Small intestine (tissue), 7 donors: Measurements from ENCODE around the gene SRSF9. TPM values are rescaled to one million over a fixed set of nuclear protein-coding genes. Genes with fewer than 3 reads are reported as not detected.

Experiments
- DNase-seq, 2 donors: peaks; one replicate each; pipeline versions ENCODE4 v3.0.0 to v3.0.0-alpha.2; 2013
- FAIRE-seq: peaks from 2 replicates; lab custom pipeline; 2012; peaks lifted over from hg19 to GRCh38; lab: Jason Lieb, UNC
- H3K27ac ChIP-seq, 3 donors: one replicate each; pipeline ENCODE4 v1.5.1; 2013; ENCODE audit warnings: low read length in 2 of 3, mild to moderate bottlenecking in 2 of 3, control low read depth in 1 of 3, inconsistent platforms in 1 of 3, low read depth in 1 of 3, moderate library complexity in 1 of 3
- H3K27me3 ChIP-seq, 3 donors: one replicate each; pipeline ENCODE4 v1.6.1; 2013; ENCODE audit warnings: low read length in 3 of 3, inconsistent platforms in 1 of 3; ENCODE audit not compliant: control insufficient read depth in 3 of 3, insufficient read depth in 3 of 3
- H3K36me3 ChIP-seq, 3 donors: one replicate each; pipeline ENCODE4 v1.6.1; 2013; ENCODE audit warnings: low read length in 3 of 3, inconsistent platforms in 1 of 3, low read depth in 1 of 3, mild to moderate bottlenecking in 1 of 3, moderate library complexity in 1 of 3; ENCODE audit not compliant: control insufficient read depth in 3 of 3, insufficient read depth in 2 of 3
- H3K4me1 ChIP-seq, 3 donors: one replicate each; pipeline ENCODE4 v1.6.1; 2013; ENCODE audit warnings: low read length in 2 of 3, inconsistent platforms in 1 of 3, low read depth in 1 of 3, mild to moderate bottlenecking in 1 of 3, moderate library complexity in 1 of 3; ENCODE audit not compliant: control insufficient read depth in 3 of 3, insufficient read depth in 2 of 3
- H3K4me3 ChIP-seq, 3 donors: one replicate each; pipeline ENCODE4 v1.5.1; 2013; ENCODE audit warnings: low read length in 3 of 3, control low read depth in 1 of 3, inconsistent platforms in 1 of 3, low read depth in 1 of 3, mild to moderate bottlenecking in 1 of 3, moderate library complexity in 1 of 3
- H3K9me3 ChIP-seq, 2 donors: one replicate each; pipeline ENCODE4 v1.6.1; 2013; ENCODE audit warnings: low read depth in 1 of 2, low read length in 1 of 2; ENCODE audit not compliant: control insufficient read depth in 2 of 2, insufficient read depth in 1 of 2
- WGBS, 3 donors: extraction: QIAGEN DNeasy Blood & Tissue Kit; methylation state at CpG; one replicate each; pipeline ENCODE4 v1.1.7; 2013; 5-methylcytosine and 5-hydroxymethylcytosine counted together
- polyA plus RNA-seq, 4 donors: library from polyadenylated mRNA; stranded (reverse) in 3 of 4; unstranded in 1 of 4; fragments of 200-250 nt in 3 of 4; fragments of 120-200 nt in 1 of 4; gene quantifications; one replicate each; pipeline versions ENCODE4 v1.2.1 to v1.2.3, GENCODE V29; 2013
- donor health status: healthy with polysubstance abuse.
- donor health status: control.
- donor health status: control.
- donor health status: Bipolar disorder and iron deficiency.
- donor health status: healthy.

SRSF9 gene
- polyA plus RNA-seq, 4 donors: 96.6 to 139 (median 123) TPM

DNA sequence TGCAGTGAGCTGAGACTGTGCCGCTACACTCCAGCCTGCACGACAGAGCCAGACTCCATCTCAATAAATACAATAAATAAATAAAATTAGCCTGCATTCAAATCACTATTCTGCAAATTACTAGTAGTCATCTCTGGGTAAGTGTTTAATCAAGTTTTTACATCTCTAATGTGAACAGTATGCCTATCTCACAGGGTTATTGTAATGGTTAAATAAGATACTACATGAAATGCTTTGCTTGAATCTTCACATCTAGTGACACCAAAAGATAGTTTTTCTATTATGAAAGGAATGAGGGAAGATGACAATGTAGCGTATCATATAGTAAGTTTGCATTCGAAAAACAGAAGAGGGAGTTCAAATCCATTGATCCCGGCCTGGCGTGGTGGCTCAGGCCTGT, 2.1 kb downstream of the SRSF9 start:
- Histone ChIP-seq H3K36me3 (peaks cover 15 to 35% (median 21%) of the 10 kb centered on the region in 3 donors), H3K27ac (no peak overlapping the region), H3K4me3 (no peak overlapping the region), H3K9me3 (no peaks in the 10 kb centered on the region), H3K4me1 (peaks cover 0 to 10% (median 2%) of the 10 kb centered on the region in 3 donors), H3K27me3 (no peaks in the 10 kb centered on the region)
- WGBS, 3 donors: 92 to 94% (median 93%) methylated on average over 6 of the region's 6 CpGs
- DNase-seq: no peak
- no peak for FAIRE-seq

DNA sequence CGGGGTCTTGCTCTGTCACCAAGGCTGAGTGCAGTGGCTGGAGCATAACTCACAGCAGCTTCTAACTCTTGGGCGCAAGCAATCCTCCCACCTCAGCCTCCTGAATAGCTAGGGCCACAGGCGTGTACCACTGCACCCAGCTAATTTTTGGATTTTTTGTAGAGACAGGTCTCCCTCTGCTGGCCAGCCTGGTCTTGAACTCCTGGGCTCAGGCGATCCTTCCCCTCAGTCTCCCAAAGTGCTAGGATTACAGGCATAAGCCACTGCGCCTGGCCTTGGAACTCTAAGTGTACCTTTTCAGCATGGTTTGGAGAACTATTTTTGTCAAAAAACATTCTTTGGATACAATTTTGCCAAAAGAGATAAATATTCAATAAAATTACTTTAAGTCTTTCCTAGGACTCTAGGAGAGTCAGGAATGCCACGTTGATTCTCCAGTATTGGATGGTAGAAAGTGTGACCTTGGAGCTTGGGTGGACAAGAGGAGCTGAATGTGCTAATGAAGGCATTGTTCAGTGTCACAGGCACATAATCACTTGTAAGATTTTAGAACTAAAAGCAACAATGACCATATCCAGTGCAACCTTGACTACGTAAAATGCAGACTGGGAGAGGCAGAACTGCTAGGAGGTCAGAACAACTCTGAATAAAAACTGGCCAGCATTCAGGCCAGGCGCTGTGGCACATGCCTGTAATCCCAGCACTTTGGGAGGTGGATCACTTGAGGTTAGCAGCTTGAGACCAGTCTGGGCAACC, 2.8 kb downstream of the SRSF9 start:
- peak overlapping the region in 1 of 3 donors; percentile 0 for H3K4me3 ChIP-seq
- DNase-seq: peak; percentile 32 to 35
- peaks cover 0 to 10% (median 2%) of the 10 kb centered on the region in 3 donors for H3K4me1 ChIP-seq
- H3K36me3 ChIP-seq: peaks cover 18 to 38% (median 21%) of the 10 kb centered on the region in 3 donors
- WGBS, 3 donors: 56 to 66% (median 60%) methylated on average over 8 of the region's 8 CpGs
- H3K27ac ChIP-seq: no peak overlapping the region
- FAIRE-seq: no peak
- H3K27me3 ChIP-seq: no peaks in the 10 kb centered on the region
- no peaks in the 10 kb centered on the region for H3K9me3 ChIP-seq

DNA sequence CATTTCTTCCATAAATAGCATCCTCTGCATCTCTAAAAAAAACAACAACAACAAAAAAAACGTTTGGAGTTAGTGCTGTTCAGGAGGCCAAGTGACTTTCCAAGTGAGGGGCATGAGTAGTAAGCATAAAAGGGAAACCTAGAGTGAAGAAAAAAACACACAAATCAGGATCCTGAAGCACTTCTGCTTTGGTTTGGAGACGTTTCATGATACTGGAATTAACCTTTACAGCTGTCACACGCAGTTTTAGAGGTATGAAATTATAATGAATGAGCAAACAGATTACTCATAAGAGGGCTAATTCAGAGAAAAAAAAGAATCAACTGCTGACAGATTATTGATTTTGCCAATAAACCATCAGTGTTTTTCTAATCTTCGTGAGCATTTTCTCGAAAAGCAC, 3.8 kb downstream of the SRSF9 start:
- H3K9me3 ChIP-seq: no peaks in the 10 kb centered on the region
- FAIRE-seq (no peak), DNase-seq (no peak)
- H3K4me3 ChIP-seq: no peak overlapping the region
- peaks cover 0 to 10% (median 2%) of the 10 kb centered on the region in 3 donors for H3K4me1 ChIP-seq
- peaks cover 18 to 43% (median 21%) of the 10 kb centered on the region in 3 donors for H3K36me3 ChIP-seq
- no peak overlapping the region for H3K27ac ChIP-seq
- 28 to 44% (median 38%) methylated on average over 5 of the region's 5 CpGs for WGBS, 3 donors
- H3K27me3 ChIP-seq: no peaks in the 10 kb centered on the region

DNA sequence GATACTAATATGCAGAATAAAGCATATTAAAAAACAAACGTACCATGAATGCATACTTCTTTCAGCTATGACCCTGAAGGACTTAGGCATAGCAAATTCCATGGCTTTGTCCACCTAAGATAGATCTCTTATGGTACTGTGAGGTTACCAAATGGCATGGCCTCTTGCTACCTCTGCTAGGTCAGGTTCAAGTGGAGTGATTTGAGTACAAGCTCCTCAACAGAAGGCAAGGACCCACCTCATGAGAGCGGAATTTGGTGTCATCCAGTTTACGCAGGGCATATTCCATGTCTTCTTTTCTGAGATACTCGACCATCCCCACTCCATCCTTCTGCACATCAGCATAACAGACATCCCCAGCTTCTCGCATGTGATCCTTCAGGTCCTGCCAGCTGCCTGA, 5.8 kb downstream of the SRSF9 start:
- Histone ChIP-seq H3K4me3 (no peak overlapping the region), H3K9me3 (no peaks in the 10 kb centered on the region), H3K36me3 (peaks cover 25 to 55% (median 26%) of the 10 kb centered on the region in 3 donors), H3K27me3 (no peaks in the 10 kb centered on the region), H3K27ac (no peak overlapping the region), H3K4me1 (peaks cover 0 to 4% (median 0%) of the 10 kb centered on the region in 3 donors)
- FAIRE-seq: no peak
- DNase-seq: no peak
- WGBS, 3 donors: 86 to 88% (median 87%) methylated on average over 5 of the region's 5 CpGs

DNA sequence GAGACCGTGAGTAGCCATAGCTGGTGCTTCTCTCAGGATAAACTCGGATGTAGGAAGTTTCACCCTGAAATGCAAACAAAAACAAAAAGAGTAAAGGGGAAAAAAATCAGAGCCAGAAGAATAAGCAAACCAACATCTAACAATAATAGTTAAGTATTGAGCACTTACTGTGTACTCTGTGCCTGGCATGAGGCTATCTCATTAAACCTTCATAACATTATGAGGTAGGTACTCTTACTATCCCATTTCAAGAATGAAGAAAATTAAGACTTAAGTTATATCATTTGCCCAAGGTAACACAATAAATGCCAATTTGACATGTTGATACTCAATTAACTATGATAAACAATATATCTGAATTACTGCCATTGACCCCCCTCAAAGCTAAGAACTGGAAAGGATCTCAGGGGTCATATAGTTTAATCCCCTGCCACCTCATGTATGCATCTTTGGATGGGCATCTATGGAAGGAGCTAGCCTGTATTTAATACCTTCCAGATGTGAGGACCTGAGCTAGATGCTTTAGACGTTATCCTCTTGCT, 7.4 kb downstream of the SRSF9 start:
- FAIRE-seq (no peak), DNase-seq (no peak)
- H3K36me3 ChIP-seq: peaks cover 25 to 64% (median 26%) of the 10 kb centered on the region in 3 donors

DNA sequence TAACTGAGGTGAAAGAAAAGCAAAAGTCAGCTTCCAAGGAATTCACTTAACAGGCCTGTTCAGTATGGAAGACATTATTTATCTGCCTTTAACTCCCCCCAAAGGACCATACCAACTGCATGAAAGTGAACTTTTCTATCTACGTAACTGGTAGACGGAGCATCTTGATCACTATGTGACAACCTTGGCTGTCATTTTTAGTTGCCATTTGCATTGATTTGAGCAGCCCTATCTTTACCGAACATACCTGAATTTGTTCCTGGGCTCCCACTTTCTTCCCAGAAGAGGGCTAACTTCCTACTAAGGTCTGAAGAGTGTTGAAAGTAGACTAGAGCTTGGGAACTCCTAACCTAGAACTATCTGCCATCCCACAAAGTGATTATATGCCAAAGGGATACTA, 9.4 kb downstream of the SRSF9 start:
- FAIRE-seq (no peak), DNase-seq (no peak)
- no peak overlapping the region for H3K27ac ChIP-seq
- peaks cover 30 to 67% (median 32%) of the 10 kb centered on the region in 3 donors for H3K36me3 ChIP-seq
- no peaks in the 10 kb centered on the region for H3K27me3 ChIP-seq
- no peak overlapping the region for H3K4me3 ChIP-seq
- 93 to 95% (median 95%) methylated on average over 3 of the region's 3 CpGs for WGBS, 3 donors
- no peaks in the 10 kb centered on the region for H3K9me3 ChIP-seq
- no peaks in the 10 kb centered on the region for H3K4me1 ChIP-seq

More for the DNA sequence above, 7.4 kb downstream of the SRSF9 start:
- H3K27ac ChIP-seq: no peak overlapping the region
- no peaks in the 10 kb centered on the region for H3K4me1 ChIP-seq
- H3K9me3 ChIP-seq: no peaks in the 10 kb centered on the region
- no peak overlapping the region for H3K4me3 ChIP-seq
- H3K27me3 ChIP-seq: no peaks in the 10 kb centered on the region
- 78 to 87% (median 84%) methylated on average over 3 of the region's 3 CpGs for WGBS, 3 donors

DNA sequence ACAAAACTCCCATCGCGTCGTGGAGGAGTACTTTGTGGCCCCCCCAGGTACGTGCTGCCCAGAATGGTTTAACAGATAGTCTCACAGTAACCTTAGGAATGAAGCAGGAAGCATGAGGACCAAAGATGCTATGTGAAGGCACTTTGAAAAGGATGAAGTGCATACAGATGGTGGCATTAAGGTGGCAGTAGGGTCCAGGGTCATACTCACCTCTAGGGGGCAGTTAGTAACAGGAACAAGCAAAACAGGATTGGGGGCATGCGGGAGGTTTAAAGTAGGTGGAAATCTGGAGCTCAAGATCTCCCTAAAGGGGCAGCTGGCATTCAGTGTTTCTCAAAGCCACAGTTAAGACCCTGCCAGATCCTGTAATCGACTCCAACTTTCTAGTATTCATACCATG, 12.4 kb downstream of the SRSF9 start:
- no peaks in the 10 kb centered on the region for H3K27me3 ChIP-seq
- H3K9me3 ChIP-seq: no peaks in the 10 kb centered on the region
- no peak overlapping the region for H3K27ac ChIP-seq
- 87 to 89% (median 89%) methylated on average over 6 of the region's 6 CpGs for WGBS, 3 donors
- DNase-seq: no peak
- H3K36me3 ChIP-seq: peaks cover 16 to 68% (median 19%) of the 10 kb centered on the region in 3 donors
- H3K4me1 ChIP-seq: peaks cover 0 to 15% (median 3%) of the 10 kb centered on the region in 3 donors
- H3K4me3 ChIP-seq: no peak overlapping the region
- FAIRE-seq: no peak

DNA sequence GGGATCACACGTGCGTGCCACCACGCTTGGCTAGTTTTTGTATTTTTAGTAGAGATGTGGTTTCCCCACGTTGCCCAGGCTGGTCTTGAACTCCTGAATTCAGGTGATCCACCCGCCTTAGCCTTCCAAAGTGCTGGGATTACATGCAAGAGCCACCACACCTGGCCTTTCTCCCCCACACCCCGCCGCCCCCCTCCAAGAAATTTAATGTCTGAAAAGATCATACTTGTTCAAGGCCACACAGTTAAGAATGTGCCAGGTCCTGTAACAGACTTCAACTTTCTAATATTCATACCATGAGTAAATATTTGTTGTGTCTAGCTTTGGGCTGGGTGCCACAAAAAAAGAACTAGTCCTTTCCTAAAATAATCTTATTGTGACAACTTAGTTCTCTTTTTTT, 14.2 kb downstream of the SRSF9 start:
- no peak overlapping the region for H3K27ac ChIP-seq
- peaks cover 0 to 15% (median 3%) of the 10 kb centered on the region in 3 donors for H3K4me1 ChIP-seq
- peaks cover 16 to 68% (median 19%) of the 10 kb centered on the region in 3 donors for H3K36me3 ChIP-seq
- 84 to 91% (median 87%) methylated on average over 7 of the region's 7 CpGs for WGBS, 3 donors
- H3K27me3 ChIP-seq: no peaks in the 10 kb centered on the region
- H3K4me3 ChIP-seq: no peak overlapping the region
- DNase-seq: no peak
- FAIRE-seq: no peak
- H3K9me3 ChIP-seq: no peaks in the 10 kb centered on the region
